GM19035 (cell line): Measurements from ENCODE around the gene ZNF446.
A peak's percentile ranks its signal among the peaks of the same experiment; 100 is the strongest.
"Not testable (repeated sequence)": the region's sequence is repeated elsewhere in the genome, so short reads cannot be mapped to it uniquely, and the experiment has no call there.

Experiments
- ATAC-seq: cut with Tn5 transposase; IDR thresholded peaks from one replicate; pipeline ENCODE4 v1.9.1; 2021; ENCODE audit not compliant: unreplicated experiment

The ZNF446 gene

DNA sequence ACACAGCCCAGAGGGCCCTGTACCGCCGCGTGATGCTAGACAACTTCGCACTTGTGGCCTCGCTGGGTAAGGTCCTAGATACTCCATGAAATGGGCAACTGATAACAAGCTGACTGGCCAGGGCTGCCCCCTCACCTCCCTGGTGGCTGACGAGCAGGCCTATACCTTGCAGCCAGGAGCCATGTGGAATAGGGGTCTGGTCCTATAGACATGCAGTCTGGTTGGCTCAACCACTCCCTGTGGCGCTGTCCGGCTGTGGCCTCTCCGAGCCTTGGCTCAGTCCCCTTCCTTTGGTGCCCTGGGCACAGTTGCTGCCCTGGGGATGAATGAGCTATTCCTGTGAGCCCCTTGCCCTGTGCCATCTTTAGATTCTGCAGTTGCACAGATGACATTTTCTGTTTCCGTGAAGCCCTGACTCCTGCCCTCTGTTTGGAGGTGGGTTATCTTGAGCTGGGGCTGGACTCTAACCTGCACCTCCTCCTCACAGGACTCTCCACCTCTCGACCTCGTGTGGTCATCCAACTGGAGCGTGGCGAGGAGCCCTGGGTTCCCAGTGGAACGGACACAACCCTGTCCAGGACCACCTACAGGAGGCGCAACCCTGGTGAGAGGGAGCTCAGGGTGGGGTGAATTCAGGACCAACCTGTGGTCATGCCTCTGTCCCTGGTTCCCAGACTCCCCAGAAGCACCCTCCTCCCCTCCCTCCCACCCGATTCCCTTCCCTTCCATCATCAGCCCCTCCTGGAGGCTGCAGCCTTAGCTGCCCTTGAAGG, 6.7 kb upstream of the ZNF446 start:
- ATAC-seq: no peak

DNA sequence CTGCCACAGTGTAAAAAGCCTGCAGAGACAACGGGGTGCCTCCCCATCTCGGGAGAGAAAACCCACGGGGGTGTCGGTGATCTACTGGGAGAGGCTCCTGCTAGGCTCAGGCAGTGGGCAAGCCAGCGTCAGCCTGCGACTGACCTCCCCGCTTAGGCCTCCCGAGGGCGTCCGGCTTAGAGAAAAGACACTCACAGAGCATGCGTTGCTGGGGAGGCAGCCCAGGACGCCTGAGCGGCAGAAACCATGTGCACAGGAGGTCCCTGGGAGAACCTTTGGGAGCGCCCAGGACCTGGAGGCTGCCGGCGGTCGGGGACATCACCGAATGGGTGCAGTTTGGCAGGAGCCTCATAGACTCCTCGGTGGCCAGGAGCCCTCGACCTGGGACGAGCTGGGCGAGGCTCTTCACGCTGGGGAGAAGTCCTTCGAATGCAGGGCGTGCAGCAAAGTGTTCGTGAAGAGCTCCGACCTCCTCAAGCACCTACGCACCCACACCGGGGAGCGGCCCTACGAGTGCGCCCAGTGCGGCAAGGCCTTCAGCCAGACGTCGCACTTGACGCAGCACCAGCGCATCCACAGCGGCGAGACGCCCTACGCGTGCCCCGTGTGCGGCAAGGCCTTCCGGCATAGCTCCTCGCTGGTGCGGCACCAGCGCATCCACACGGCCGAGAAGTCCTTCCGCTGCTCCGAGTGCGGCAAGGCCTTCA, 5.2 kb upstream of the ZNF446 start:
- not testable (repeated sequence) for ATAC-seq

- ATAC-seq: no peak
These were observed 4.4 kb upstream of the ZNF446 start for GRCh38 chr19:58471736-58472135.

DNA sequence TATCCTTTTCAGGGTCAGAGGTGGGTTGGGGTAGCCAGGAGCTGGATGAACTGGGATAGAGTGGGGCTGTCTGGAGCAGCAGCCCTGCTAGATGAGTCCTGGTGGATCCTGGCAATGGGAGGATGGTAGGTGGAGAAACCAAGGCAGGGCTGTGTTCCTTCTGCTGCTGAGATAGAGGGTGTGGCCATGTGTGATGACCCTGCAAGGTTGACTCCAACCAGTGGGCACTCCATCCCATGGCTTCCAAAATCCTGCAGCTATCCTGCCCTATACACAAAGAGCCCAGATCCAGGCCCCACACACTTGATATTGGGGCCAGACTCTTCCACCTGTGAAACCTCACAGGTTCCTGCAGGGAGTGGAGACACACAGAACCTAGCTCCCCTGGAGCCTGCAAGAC, 2.4 kb upstream of the ZNF446 start:
- ATAC-seq: no peak

DNA sequence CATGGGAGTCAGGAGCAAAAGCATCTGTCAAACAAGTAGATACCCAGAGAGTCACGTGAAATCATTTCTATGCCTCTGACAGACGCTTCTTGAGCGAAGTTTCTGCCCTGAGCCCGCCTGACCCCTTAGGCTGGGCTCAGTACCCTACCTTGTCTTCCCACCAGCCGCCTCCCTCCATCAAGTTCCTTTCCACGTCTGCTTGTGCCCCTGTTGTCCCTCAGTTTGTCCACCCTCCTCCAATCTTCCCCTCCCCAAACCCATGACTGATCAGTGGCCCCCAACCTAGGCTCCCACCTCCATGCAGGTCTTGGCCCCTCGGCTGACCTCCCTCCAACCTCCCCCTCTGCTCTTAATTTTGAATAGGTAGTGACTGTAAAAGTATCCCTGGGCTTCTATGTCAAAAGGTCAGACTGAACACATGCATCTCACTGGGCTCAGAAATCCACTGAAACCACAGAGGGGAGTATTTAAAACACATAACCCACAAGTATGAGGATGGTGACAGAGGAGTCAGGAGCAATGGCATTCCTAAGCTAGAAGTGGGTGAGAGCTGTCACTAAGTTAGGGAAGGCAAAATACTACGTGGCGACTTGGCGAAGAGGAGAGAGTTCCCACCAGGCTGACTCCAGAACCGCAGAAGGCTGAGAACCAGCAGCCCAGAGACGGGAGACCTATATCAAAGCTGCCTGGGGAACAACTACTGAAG, 1.7 kb upstream of the ZNF446 start:
- no peak for ATAC-seq

DNA sequence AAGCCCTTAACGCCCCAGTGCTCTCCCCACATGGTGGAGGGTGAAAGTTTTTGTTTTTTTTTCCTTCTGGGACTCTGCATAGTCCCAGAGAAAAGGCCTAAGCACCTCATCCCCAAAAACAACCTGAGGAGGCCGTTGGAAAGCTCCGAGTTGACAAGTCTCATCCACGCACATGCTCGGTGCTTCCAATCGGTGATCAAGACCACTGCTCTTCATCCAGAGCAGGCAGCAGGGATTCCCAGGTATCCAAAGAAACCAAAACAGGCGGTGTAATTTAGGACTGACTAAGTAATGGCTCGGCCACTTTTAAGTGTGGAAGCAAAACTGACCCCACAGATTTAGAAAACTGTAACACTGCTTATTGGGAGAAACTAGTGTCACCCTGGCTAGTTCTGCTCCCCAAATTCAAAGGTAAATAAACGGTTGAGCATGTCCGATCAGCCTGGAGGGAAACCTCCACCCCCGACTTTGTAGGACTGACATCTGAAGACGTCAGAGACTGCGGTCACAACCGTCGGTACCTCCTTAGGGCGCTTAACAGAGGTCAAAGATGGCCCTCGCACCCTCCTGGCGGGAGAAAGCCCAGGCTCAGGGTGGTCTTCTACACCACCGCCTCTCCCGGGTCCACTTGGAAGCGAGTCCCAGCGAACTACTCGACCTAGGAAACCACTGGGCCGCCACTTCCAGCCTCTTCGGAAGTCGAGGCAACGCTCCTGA, 997 bp upstream of the ZNF446 start:
- peak; percentile 9 for ATAC-seq

DNA sequence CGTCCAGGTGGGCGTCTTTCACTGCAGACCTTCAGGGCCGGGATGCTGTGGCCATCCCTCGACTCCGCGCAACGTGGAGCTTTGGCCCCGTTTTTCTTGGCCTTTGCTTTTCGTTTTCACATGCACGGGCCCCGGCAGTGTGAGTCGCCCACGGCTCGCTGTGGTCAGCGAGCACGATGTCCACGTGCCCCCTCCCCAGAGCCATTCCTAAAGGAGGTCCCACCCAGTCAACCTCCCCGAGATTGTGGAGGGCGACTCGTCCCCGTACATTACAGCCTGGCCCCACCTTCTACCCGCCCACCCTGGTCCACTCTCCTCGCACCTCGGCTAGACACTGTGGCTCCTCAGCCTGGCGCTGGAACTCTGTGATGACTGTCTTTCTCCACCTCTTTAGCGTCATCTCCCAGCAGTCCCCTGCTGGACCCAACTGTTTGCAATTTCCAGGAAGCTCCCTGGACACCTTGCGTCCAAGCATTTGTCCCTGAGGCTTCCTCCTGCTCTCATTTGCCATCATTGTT, 405 bp downstream of the ZNF446 start:
- no peak for ATAC-seq

DNA sequence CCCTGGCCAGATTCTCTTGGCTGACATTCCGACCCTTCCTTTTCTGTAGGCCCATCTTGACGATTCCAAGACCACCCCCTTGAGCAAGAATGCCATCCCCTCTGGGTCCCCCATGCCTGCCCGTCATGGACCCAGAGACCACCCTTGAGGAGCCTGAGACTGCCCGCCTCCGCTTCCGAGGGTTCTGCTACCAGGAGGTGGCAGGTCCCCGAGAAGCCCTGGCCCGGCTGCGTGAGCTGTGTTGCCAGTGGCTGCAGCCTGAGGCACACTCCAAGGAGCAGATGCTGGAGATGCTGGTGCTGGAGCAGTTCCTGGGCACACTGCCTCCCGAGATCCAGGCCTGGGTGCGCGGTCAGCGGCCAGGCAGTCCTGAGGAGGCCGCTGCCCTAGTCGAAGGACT, 978 bp downstream of the ZNF446 start:
- ATAC-seq: no peak

GRCh38 chr19:58477871-58478270, 1.7 kb downstream of the ZNF446 start:
- ATAC-seq: no peak

DNA sequence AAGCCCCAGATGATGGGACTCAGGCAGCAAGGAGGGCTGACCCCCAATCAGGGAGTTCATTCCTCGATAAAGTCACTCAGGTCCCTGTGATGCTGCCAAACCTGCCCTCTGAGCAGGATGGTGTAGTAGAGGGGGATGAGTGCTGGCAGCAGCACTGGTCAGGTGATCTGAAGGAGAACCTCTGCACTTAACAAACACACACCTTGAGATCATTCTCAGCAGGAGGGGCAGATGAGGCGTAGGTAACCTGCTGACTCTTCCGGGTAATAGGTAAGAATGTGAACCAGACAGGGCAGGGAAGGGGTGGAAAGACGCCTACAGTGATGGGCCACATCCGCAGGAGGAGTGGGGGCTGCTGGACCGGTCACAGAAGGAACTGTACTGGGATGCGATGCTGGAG, 3.2 kb downstream of the ZNF446 start:
- no peak for ATAC-seq

- no peak for ATAC-seq
These were observed 3.8 kb downstream of the ZNF446 start for GRCh38 chr19:58479736-58480480.

- no peak for ATAC-seq
These were observed 4.3 kb downstream of the ZNF446 start for GRCh38 chr19:58480481-58480830.

GRCh38 chr19:58480831-58481230, 4.7 kb downstream of the ZNF446 start:
- ATAC-seq: no peak

GRCh38 chr19:58482372-58482771, 6.2 kb downstream of the ZNF446 start:
- no peak for ATAC-seq

DNA sequence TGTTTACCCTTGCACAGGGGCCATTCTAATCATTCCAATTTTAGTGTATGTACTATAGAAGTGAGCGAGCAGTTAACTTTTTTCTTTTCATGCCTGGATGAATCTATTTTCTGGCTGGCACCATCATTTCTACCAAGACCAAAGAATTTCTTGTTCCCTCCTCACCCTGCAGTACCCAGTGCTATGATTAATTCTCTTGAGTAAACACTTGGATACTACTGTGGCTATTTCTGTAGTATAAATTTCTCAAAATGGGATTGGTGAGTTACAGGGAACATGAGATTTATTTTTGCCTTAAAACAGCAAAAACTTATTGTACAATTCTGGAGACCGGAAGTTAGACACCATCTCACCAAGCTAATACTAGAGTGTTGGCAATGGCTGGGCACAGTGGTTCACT, 7.6 kb downstream of the ZNF446 start:
- no peak for ATAC-seq

GRCh38 chr19:58484349-58484748, 8.2 kb downstream of the ZNF446 start:
- not testable (repeated sequence) for ATAC-seq

DNA sequence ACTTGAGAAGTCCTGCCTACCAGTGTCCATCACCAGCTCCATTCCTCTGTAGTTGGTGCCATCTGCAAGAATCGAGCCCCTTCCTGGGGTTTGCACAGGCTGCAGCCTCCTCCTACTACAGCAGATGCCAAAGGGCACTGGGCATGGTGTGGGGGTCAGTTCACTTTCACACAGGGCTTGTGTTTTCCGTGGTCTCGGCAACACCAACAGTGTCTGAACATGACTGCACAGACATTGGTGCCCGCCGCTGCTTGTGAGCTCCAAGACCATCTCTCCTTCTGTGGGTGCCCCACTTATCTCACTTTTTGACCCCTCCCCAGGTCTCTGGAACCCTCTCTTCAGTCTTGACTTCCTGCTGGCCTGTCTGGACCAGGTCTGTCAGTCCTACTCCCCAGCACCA, 15.2 kb downstream of the ZNF446 start:
- no peak for ATAC-seq

- no peak for ATAC-seq
These were observed 16.1 kb downstream of the ZNF446 start for GRCh38 chr19:58492265-58492664.

DNA sequence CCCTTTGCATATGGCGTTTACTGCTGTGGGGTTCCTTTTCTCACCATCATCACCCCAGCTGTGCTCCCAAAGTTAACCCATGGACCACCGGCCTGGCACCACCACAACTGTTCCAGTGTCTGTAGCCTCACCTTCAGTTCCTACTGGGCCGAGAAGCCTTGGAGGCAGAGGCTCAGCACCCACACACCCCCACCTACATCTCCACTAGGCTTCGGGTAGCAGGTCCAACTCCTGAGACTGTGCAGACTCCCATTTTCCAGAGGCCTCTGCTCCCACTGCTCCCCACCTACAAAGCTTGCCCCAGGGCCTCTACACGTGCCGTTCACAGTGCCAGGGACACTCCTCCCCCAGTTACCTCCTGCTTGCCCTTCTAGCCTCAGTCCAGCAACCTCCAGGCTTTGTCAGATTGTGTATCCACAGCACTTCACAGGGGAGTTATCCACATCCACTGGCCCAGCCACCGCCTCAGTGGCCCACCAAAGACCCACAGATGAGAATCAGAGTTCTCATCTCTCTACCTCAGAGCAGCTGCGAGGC, 21.6 kb downstream of the ZNF446 start:
- no peak for ATAC-seq

DNA sequence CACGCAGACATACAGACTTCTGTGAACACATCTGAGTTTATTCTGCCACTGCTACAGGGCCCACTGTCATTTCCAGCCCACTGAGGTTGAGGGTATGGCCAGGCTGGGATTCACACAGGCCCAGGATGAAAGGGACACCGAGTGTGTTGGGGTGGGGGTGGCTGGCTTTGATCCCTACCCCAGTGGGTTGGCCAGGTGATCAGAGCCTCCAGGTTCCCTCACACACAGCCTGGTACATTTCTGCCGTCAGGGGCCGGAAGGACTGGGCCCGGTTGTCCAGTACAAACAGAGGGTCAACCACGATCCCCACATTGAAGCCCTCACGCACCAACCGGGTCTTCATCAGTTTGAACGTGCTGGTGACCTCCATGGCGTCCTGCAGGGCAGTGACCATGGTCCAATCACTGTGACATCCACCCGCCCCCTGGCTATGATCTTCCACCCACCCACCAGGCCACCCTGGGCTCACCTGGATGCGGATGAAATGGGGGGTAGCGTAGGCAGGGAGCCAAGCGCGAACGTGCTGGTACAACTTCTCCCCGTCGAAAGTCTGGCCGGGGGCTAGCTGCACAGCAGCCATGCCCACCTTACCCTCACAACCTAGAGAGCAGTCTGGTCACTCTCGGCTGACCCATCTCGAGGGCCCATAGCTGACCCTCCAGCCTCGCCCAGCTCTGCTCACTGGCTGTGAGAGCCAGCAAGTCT, 22.3 kb downstream of the ZNF446 start:
- ATAC-seq: peak; percentile 12
